CD4-positive, alpha-beta T cell treated with Interleukin-12 subunit alpha and Interleukin-12 subunit beta, for 1 hour (primary cell): ENCODE results near the gene C16orf74.

Experiments
- DNase-seq: peaks from one replicate; pipeline ENCODE4 v3.0.0-alpha.2; 2020

Gene C16orf74

DNA sequence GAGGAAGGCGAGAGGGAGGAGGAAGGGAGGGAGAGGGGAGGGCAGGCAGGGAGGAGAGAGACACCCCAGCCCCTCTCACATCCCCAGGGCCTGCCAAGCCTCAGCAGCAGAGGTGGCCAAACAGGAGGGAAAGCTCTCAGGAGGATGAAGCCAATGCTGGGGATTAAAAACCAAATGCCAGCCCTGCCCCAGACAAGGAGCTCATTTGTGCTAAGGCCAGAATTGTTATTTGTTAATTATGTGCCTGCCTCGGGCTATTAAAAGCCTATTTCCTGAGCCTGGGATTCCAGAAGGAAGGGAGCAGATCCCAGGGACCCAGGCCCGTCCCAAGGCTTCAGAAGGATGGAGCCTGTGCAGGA lies 34.2 kb downstream of the C16orf74 start:
- DNase-seq: no peak

DNA sequence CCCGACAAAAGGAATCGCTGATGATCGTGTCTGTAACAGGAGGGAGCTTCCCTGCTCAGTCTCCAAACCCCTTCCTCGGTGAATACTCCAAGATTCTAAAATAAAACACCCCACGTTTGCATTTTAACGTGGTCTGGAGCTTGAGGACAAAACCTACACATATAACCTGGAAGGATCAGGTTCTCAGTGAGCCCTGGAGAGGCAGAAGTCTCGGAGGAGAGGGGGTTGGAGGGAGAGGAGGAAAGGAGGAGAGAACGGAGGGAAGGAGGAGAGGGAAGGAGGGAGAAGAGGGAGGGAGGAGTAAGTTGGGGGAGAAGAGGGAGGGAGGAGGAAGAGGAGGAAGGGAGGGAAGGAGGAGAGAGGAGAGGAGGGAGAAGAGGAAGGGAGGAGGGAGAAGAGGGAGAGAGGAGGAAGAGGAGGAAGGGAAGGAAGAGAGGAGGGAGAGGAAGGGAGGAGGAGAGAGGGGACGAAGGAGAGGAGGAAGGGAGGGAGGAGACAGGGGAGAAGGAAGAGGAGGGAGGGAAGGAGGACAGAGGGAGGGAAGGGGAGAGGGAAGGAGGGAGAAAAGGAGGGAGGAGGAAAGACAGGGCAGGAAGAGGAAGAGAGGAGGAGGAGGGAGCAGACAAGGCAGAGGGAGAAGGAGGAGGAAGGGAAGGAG lies 34.7 kb downstream of the C16orf74 start:
- DNase-seq: no peak

DNA sequence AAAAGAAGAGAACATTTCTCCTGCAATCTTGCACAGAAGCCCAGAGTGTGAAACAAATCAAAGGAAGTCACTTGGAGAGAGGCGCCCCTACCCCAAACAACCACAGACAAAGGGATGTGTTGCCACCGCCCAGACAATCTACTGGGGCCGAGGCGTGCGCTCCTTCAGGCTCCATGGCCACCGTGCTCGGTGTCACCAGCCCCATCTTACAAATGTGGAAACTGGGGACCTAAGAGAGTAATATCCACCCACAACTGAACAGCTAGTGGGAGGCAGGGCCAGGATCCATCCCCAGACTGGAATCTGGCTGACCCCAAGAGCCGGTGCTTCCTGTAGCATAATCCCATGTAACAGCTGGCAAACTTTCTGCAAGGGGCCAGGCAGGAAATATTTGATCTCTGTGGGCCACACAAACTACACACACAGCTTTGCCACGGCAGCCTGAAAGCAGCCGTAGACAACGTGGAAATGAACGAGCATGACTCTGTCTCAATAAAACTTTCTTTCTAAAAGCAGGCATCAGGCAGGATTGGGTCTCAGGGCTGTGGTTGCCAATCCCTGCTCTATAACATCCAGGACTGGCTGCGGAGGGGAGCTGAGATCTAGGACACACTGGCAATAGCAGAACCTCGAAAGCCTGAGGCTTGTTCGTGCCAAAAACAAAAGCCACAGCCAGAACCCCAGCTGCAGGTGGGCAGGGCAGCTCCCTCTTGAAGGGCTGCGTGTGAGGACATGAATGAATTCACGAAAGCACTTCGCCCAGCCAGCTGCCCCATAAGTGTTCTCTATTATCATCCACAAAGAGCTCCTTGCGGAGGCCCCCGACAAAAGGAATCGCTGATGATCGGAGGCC lies 35.5 kb downstream of the C16orf74 start:
- no peak for DNase-seq

DNA sequence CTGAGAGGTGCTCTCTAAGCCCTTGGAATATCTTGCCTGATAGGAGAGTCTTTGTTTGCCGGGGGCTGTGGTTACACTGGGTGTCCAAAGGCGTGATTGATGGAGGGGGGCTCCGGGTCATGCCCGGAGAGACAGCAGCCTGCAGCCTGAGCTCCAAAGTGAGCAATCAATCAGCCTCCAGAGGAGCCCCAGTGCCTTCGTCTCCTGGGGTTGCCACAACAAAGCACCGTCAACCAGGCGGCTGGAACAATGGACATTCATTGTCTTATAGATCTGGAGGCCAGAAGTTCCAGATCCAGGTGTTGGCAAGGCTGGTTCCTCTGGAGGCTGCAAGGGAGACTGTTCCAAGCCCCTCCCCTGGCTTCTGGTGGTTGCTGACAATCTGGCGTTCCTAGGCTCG lies 38.1 kb downstream of the C16orf74 start:
- DNase-seq: no peak

DNA sequence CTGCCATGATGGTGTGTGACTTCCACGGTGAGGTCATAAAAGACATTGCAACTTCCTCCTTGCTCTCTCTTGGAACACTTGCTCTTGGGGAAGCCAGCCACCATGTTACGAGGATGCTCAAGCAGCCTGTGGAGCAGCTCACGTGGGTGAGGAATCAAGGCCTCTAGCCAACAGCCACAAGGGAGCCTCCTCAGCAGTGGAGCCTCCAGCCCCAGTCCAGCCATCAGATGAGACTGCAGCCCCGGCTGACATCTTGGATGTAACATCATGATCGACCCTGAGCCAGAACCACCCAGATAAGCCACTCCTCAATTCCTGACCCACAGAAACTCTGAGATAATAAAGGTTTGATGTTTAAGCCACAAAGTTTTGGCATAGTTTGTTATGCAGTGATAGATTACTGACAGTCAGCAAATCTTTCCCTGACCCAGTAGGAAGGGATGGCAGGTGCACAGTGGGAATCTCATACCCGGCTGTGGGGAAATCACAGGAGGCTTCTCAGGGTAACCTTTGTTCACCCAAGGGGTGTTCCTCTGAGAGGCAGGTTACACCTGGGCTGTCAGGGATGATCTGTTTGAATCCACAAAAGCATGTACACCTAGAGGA lies 38.8 kb downstream of the C16orf74 start:
- no peak for DNase-seq

DNA sequence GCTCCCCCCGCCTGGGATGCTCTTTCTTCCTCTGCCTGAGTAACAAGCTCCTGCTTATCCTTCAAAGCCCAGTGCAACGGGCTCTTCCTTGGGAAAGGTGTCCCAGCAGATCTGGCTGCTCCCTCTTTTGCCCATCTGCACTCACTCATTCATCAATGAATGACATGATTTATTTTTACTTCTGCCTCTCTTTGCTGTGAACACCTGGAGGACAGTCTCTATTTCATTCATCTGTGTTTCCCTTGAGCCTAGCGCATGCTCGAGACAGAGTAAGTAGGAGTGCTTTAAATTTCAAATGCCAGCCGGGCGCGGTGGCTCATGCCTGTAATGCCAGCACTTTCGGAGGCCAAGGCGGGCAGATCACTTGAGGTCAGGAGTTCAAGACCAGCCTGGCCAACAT lies 40.2 kb downstream of the C16orf74 start:
- DNase-seq: no peak

DNA sequence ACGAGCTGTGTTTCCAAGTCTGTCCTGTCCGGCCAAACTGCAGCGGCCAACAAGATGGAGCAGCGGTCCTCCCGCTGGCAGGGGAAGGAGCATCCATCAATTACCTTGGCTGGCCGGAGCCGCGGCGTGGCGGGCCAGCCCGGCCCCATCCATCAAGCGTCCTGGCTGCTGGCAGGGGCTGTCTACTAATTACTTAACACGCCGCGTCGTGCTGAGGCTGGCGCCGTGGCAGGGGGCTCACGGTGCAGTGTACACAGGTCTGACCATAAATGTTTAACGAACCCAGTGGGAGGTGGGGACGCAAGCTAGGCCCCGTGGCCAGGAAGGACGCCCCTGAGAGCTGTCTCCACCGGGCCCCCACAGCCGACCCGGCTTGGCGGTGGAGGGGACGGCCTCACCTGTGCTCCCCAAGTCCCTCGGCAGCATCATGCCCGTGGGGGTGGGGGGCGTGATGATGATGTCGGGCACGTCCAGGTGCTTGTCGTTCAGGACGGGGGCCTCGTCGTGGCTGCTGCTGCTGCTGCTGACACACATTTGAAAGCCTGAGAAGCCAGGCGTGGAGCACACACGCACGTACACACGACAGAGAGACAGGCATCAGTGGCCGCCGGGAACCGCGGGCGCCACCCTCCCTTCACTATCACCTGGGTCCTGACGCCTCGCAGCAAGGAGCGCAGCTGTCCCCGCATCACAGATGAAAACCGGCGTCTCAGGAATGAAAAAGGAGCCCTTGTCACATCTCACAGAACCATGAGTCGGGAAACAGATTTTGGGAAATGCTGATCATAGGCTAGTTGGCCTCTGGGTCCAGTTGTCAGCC lies 40.9 kb downstream of the C16orf74 start:
- no peak for DNase-seq

DNA sequence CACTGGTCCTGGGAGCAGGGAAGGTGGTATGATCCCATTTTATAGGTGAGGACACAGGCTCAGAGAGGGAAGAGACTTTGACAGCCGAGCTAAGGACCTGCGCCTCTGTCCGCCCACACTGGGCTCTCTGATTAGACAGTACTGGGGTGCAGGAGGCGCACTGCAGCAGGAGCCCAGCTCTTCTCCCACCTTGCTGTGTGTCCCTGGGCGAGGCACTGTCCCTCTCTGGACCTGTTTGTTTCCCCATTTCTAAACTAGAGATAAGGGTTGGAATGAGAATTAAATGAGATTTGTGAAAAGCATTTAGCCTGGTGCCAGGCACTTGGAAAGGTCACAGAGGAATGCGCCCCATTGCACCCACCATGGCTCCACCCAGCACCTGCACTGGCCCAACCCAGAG lies 42.6 kb downstream of the C16orf74 start:
- no peak for DNase-seq

DNA sequence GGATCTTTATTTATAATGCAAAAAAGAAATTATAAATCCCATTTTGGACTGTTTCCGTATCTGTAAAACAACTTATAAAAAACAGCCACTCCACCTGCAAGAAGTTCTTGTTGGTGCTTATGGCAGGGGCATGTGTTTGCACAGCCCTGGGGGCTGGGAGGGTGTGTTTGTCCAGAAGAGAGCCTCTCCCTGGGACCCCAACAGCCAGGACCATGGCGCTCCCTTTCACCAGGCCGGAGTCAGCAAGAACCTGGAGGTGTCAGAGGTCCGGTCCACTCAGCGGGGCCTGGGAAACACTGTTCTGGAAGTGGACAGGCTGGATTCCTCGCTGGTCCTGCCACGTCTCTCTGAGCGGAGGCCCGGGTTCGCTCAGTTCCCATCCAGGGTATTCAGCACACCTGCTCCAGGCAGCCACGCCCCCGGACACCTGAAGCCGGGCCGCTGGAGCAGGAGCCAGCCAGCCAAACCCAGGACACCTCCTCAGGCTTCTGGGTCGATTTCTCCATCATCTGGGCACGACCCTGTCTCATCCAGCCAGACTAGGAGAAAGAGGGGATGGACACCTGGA lies 43.3 kb downstream of the C16orf74 start:
- no peak for DNase-seq

DNA sequence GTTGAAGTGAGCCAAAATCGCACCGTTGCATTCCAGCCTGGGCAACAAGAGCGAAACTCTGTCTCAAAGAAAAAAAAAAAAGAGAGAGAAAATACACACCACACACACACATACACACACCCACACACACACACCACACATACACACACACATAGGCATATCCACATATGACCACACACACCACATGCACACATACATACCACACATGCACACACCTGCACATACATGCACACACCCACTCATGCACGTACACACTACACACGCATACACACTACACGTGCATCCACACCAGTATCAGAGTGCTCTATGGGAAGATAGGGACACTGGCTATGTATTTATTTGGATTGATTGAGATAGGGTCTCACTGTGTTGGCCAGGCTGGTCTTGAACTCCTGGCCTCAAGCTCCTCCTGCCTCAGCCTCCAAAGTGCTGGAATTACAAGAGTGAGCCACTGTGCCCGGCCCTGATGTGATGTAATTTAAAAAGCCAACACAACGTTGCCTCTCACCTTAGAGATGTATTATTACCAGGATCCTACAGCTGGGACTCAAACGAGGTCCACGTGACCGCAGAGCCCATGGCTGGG lies 44.4 kb downstream of the C16orf74 start:
- DNase-seq: no peak

DNA sequence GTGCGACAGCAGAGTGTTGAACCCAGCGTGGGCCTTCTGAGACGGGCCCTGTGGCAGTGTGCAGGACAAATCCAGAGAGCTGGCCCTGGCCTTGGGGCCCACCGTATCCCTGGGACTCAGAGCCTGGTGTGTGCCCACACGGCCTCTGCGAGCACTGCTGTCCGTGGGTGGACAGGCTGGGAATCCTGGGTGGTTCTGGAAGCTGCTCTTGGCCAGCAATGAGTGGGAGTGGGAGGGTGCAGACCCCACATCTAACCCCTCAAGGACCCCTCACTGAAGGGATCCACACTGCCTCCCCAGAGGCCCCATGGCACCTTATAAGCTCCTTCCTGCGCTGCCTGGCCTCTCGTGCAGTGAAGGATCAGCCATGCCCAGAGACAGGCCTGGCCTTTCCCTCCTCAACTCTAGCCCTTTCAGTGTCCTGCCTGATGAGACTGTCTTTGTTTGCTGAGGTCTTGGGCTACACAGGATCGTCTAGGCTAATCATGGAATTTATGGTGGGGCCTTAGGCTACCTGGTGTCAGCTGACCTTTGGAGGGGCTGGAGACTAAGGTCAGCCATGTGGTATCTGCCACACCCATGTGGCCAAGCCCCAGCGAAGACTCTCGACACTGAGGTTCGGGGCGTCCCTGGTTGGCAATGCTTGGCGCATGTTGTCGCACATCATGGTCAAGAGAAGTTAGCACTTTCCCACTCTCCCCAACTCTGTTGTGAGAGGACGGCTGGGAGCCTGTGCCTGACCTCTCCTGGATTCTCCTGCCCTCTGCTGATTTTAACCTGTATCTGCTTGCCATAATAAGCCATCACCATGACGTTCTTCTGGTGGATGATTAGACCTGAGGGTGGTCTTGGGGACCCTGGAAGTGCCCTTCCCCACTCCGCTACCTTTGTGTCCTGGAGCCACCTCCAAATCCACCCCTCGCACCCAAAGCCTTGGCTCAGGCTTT lies 45.7 kb downstream of the C16orf74 start:
- DNase-seq: no peak

DNA sequence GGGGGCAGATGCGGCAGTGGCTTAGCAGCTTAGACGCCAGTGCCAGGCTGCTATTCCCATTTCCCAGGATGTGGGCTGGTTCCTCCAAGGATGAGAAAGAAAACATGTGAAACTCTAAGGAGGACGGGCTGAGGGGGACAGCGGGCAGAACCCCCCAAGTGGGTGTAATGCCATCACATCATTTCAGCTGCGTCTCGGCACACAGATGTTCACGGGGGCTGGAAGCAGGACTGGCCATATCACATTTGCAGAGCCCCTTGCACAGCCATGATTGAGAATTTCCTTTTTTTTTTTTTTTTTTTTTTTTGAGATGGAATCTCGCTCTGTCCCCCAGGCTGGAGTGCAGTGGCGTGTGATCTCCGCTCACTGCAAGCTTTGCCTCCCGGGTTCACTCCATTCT lies 46.9 kb downstream of the C16orf74 start:
- no peak for DNase-seq

DNA sequence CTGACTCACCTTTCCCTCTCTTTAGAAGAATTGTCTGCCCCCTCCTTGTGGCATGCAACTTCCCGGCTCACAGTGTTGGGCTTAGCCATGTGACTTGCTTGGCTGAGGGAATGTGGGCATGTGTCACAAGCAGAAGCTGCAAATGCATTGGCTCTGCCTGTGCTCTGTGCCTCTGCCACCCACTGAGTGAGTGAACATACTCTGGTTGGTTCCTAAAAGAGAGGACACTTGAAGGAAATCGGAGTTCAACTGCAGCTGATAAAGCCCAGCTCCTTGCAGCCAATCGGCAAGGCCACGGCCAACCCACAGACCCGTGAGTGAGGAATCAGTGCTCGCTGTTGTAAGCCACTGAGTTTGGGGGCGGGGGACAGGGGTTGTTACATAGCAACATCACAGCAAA lies 51.3 kb downstream of the C16orf74 start:
- no peak for DNase-seq

DNA sequence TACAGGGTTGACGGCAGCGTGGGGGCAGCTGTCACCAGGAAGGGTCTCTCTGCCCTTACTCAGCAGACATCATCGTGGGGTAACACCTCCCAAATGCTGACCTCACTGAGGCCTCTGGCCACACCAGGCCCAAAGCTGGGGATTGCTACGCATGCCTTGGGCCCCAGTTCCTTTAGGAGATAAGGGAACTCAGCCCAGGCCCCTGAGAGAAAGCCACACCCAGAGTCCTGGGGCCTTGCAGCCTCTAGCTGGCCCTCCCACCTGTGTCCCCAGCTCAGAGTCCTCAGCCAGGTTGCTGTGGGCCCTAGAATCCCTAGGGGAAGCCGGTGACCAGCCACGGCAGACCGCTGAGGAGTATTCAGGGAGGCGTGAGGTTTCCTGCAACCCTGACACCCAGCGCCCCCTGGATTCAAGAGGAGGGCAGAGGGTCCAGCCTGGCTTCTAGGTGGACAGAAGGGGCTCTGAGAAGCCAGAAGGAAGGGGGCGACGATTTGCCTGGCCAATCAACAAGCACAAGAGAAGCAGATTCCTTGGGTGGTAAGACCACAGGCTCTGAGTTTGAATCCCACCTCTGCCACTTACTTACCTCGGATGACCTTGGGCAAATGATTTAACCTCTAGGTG lies 51.8 kb downstream of the C16orf74 start:
- DNase-seq: no peak

DNA sequence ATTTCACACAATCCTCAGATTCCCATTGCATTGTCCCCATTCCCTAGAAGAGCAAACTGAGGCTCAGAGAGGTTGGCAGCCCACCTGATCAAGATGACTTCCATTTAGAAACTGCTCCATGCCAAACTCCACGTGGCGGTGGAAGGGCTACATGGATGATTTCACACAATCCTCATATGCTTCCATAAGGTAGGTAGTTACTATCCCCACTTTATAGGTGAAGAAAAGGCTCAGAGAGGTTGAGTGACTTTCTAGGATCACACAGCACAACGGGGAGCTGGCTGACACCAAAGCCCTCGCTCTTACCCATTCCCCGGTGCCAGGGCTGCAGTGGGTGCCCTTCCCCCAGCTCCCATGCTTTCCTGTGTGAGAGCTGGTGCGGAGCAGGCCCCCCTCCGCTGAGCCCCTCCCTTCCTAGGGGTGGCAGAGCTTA lies 52.4 kb downstream of the C16orf74 start:
- DNase-seq: no peak

DNA sequence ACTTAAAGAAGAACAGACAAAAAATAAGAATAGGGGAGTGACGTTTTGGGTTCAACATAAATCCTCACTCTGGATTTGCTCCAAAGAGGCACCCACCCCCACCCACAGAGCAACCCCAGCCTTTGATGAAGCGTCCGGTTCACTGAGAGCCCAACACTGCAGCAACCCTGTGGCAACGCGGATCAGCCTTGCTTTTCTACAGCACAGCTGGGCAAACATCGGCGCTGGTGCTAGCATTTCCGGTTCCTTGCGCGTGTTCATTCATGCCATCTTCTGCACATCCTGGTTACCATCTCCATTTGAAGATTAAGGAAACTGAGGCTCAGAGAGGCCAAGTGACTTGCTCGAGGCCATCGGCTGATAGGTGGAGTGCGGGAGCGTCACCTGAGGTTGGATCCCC lies 53.5 kb downstream of the C16orf74 start:
- no peak for DNase-seq

DNA sequence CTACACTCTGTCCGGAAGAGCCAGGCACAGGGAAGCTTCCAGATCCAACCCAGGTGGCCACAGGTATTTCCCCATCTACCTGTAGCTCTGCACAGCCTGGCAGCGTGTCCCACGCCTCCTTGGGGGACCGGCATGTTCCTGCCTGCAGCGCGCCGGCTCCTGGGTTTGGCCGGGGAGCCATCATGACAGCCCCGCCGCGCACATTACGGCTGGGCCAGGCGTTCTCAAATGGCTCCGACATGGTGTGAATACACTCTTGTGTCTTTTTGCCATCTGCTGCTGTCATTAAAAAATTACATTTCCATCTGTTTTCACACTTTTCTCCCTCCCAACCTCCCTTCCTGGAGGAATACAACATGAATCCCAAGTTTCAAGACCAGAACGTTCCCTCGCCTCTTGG lies 54.1 kb downstream of the C16orf74 start:
- no peak for DNase-seq

DNA sequence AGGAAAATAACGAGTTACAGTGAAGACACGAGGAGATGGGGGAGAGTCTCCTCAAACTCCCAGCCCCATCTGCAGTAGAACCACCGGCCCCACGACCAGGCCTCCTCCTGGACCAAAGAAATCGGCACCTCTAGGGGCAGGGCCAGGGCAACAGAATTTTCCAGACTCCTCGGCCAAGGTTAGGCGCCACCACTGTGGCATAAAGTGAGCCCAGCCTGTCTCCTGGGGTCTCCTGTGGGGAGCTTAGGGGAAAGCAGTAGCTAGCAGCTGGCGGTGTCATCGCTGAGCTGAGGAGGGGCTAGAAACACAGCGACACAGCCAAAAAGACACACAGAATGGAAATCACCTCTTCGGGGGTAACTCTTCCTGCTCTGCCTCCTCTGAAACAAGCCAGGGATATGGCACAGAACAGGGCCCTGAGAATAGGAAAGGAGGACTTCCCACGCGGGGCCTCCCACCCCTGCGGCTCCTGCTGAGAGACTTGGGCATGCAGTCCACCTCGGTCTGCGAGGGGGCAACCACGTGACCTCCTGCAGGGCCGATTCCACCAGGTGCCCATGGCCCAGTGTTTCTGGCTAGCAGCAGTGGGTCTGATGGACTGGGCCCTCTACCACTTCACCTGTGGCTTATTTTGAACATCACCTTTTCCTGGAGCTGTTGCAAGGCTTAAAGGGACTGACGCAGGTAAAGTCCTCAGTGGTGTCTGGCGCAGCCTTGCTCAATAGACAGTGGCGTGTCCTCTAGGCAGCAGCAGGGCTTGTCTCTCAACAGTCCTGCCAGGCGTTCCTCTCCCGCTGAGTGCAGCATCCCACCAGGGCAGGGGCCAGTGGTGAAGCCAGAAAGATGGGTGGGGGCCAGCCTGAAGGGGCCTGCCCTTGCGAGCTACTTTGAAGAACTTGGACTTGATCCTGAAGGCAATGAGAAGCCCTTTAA lies 55.4 kb downstream of the C16orf74 start:
- no peak for DNase-seq

DNA sequence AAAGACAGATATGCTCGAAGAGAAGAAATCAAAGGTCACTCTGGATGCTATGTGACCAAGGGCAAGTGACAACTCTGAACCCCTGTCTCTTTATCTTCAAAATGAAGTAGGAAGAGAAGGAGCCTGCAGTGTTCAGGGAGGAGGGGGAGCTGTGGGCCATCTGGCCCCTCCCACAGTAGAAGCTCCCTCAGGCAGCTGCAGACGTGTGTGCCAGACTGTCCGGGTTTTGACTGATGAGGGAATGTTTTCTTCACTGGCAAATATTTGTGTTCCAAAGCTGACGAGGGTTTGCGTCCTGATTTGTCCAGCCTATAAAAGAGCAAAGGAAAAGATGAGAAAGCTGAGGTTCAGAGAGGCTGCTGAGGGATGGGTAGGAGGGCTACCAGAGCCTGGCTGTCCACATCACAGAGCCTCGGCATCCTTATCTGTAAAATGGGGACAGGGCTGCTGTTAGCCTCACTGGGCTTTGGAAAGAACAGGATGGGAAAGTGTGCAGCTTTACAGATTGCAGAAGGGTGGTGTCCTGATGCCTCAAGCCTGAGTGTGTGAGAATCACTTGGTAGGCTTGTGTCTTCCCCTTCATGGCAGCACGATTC lies 60.3 kb downstream of the C16orf74 start:
- no peak for DNase-seq
